Effector memory CD8-positive, alpha-beta T cell (primary cell): Measurements from ENCODE around the gene VTI1A.
A peak's percentile ranks its signal among the peaks of the same experiment; 100 is the strongest.
"Not testable (repeated sequence)": the region's sequence is repeated elsewhere in the genome, so short reads cannot be mapped to it uniquely, and the experiment has no call there.

Experiments
- ATAC-seq: fragments of 150-1000 bp; cut with Tn5 transposase; replicated peaks from 2 replicates; pipeline ENCODE4 v1.10.0; 2021; ENCODE audit warnings: mild to moderate bottlenecking, moderate library complexity
- DNase-seq, 3 experiments: peaks; one replicate each; pipeline ENCODE4 v3.0.0; 2021
- H3K27ac Mint-ChIP-seq, 2 donors: one replicate each; pipeline ENCODE4 v1.8.0; 2022; ENCODE audit warnings: mild to moderate bottlenecking in 2 of 2, mixed read lengths in 2 of 2, moderate library complexity in 2 of 2
- H3K27me3 Mint-ChIP-seq, 2 donors: one replicate each; pipeline ENCODE4 v1.8.0; 2022; ENCODE audit warnings: mixed read lengths in 2 of 2
- H3K36me3 Mint-ChIP-seq: one replicate; pipeline ENCODE4 v1.8.0; 2022; ENCODE audit warnings: mild to moderate bottlenecking, moderate library complexity, mixed read lengths; ENCODE audit not compliant: insufficient read depth
- H3K4me1 Mint-ChIP-seq, 2 donors: one replicate each; pipeline ENCODE4 v1.8.0; 2022; ENCODE audit warnings: low read depth in 2 of 2, mixed read lengths in 2 of 2
- H3K4me3 Mint-ChIP-seq, 2 donors: one replicate each; pipeline ENCODE4 v1.8.0; 2022; ENCODE audit warnings: mild to moderate bottlenecking in 2 of 2, mixed read lengths in 2 of 2, moderate library complexity in 2 of 2
- H3K9me3 Mint-ChIP-seq, 2 donors: one replicate each; pipeline ENCODE4 v1.8.0; 2022; ENCODE audit warnings: mixed read lengths in 2 of 2

VTI1A gene

GRCh38 chr10:112433136-112433535 is 13.9 kb upstream of the VTI1A start:
- ATAC-seq: no peak
- Mint-ChIP-seq H3K27me3 (no peaks in the 10 kb centered on the region), H3K4me3 (no peak overlapping the region), H3K27ac (peak overlapping the region in 1 of 2 donors; percentile 42), H3K36me3 (peaks cover 63% of the 10 kb centered on the region), H3K9me3 (no peaks in the 10 kb centered on the region), H3K4me1 (peaks cover 1 to 16% of the 10 kb centered on the region in 2 donors)
- no peak for DNase-seq

- H3K36me3 Mint-ChIP-seq: peaks cover 63% of the 10 kb centered on the region
- DNase-seq (no peak), ATAC-seq (no peak)
- H3K9me3 Mint-ChIP-seq: no peaks in the 10 kb centered on the region
- H3K4me1 Mint-ChIP-seq: peaks cover 1 to 10% of the 10 kb centered on the region in 2 donors
- peak overlapping the region in 1 of 2 donors; percentile 72 for H3K27ac Mint-ChIP-seq
- no peaks in the 10 kb centered on the region for H3K27me3 Mint-ChIP-seq
- no peak overlapping the region for H3K4me3 Mint-ChIP-seq
Observed at GRCh38 chr10:112434988-112435619, 11.9 kb upstream of the VTI1A start.

- H3K4me3 Mint-ChIP-seq: no peak overlapping the region
- no peak for DNase-seq
- no peak for ATAC-seq
- no peaks in the 10 kb centered on the region for H3K27me3 Mint-ChIP-seq
- peaks cover 7 to 26% of the 10 kb centered on the region in 2 donors for H3K4me1 Mint-ChIP-seq
- no peaks in the 10 kb centered on the region for H3K9me3 Mint-ChIP-seq
- H3K36me3 Mint-ChIP-seq: peaks cover 54% of the 10 kb centered on the region
- H3K27ac Mint-ChIP-seq: no peak overlapping the region
Observed at GRCh38 chr10:112438356-112438755, 8.7 kb upstream of the VTI1A start.

DNA sequence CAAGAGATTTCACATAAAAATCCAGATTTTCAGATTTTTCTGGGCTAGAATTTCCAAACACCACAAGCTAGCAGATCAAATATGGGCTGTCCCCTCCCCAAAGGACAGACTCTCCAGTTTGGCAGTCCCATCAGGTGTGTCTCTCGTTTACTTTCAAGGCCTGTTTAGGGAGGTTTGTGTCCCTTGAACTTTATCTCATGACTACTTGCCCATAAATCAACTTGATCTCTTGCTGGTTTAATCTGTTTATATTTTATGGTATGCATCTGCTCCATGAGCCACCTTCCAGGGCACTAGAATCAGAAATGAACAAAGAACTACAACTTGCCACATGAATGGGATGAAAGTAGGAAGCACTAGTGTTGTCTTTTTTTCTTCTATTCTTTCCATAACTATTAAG is 5.5 kb upstream of the VTI1A start:
- DNase-seq (no peak), ATAC-seq (no peak)
- Mint-ChIP-seq H3K9me3 (no peaks in the 10 kb centered on the region), H3K4me3 (no peak overlapping the region), H3K4me1 (peaks cover 24 to 40% of the 10 kb centered on the region in 2 donors), H3K36me3 (peaks cover 57% of the 10 kb centered on the region), H3K27ac (peak overlapping the region in 1 of 2 donors; percentile 41), H3K27me3 (no peaks in the 10 kb centered on the region)

GRCh38 chr10:112442063-112442462 is 5.0 kb upstream of the VTI1A start:
- Mint-ChIP-seq H3K9me3 (no peaks in the 10 kb centered on the region), H3K4me1 (peaks cover 25 to 40% of the 10 kb centered on the region in 2 donors), H3K27me3 (no peaks in the 10 kb centered on the region), H3K36me3 (peaks cover 60% of the 10 kb centered on the region), H3K27ac (peak overlapping the region in 1 of 2 donors; percentile 41), H3K4me3 (no peak overlapping the region)
- no peak for ATAC-seq
- DNase-seq: no peak

- H3K36me3 Mint-ChIP-seq: peaks cover 50% of the 10 kb centered on the region
- peak overlapping the region; percentile 96 to 97 for H3K27ac Mint-ChIP-seq
- H3K27me3 Mint-ChIP-seq: no peaks in the 10 kb centered on the region
- peaks cover 33 to 62% of the 10 kb centered on the region in 2 donors for H3K4me1 Mint-ChIP-seq
- peak overlapping the region; percentile 91 to 94 for H3K4me3 Mint-ChIP-seq
- no peaks in the 10 kb centered on the region for H3K9me3 Mint-ChIP-seq
- DNase-seq (peak in 1 of 3 experiments; percentile 5), ATAC-seq (no peak)
Observed at GRCh38 chr10:112446055-112446854, 760 bp upstream of the VTI1A start.

GRCh38 chr10:112447620-112447928 is 559 bp downstream of the VTI1A start:
- H3K27me3 Mint-ChIP-seq: no peaks in the 10 kb centered on the region
- no peaks in the 10 kb centered on the region for H3K9me3 Mint-ChIP-seq
- H3K4me1 Mint-ChIP-seq: peaks cover 30 to 53% of the 10 kb centered on the region in 2 donors
- DNase-seq (no peak), ATAC-seq (no peak)
- H3K36me3 Mint-ChIP-seq: peaks cover 42% of the 10 kb centered on the region
- peak overlapping the region; percentile 96 to 97 for H3K27ac Mint-ChIP-seq
- peak overlapping the region; percentile 91 to 94 for H3K4me3 Mint-ChIP-seq

- Mint-ChIP-seq H3K36me3 (peaks cover 39% of the 10 kb centered on the region), H3K27ac (no peak overlapping the region), H3K4me3 (peak overlapping the region; percentile 11 to 94), H3K27me3 (no peaks in the 10 kb centered on the region), H3K9me3 (no peaks in the 10 kb centered on the region), H3K4me1 (peaks cover 28 to 49% of the 10 kb centered on the region in 2 donors)
- DNase-seq (no peak), ATAC-seq (no peak)
Observed at GRCh38 chr10:112448888-112449287, 1.9 kb downstream of the VTI1A start.

GRCh38 chr10:112454910-112455779 is 8.1 kb downstream of the VTI1A start:
- peaks cover 16 to 34% of the 10 kb centered on the region in 2 donors for H3K4me1 Mint-ChIP-seq
- H3K9me3 Mint-ChIP-seq: no peaks in the 10 kb centered on the region
- no peaks in the 10 kb centered on the region for H3K27me3 Mint-ChIP-seq
- DNase-seq: no peak
- H3K36me3 Mint-ChIP-seq: peaks cover 7% of the 10 kb centered on the region
- ATAC-seq: no peak
- H3K27ac Mint-ChIP-seq: no peak overlapping the region
- no peak overlapping the region for H3K4me3 Mint-ChIP-seq

- no peaks in the 10 kb centered on the region for H3K9me3 Mint-ChIP-seq
- no peak for DNase-seq
- H3K27ac Mint-ChIP-seq: no peak overlapping the region
- H3K4me3 Mint-ChIP-seq: no peak overlapping the region
- no peak for ATAC-seq
- H3K36me3 Mint-ChIP-seq: peaks cover 4% of the 10 kb centered on the region
- H3K4me1 Mint-ChIP-seq: peaks cover 11 to 27% of the 10 kb centered on the region in 2 donors
- H3K27me3 Mint-ChIP-seq: no peaks in the 10 kb centered on the region
Observed at GRCh38 chr10:112456533-112456932, 9.5 kb downstream of the VTI1A start.

DNA sequence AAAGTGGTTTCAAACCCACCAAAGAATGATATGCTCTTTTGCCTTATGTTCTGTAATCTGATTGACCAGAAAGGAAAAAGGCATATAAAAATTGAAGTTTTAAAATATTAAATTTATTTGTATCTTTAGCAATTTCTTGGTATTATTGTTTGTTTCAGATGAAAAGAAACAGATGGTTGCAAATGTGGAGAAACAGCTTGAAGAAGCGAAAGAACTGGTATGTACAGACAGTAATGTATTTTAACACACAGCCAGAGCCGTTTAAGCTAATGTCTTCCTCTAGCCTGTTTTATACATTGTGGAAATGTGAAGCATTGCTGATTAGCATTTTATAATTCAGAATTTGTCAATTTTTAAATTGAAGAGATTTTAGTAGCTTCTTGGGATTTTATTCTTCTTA is 13.4 kb downstream of the VTI1A start:
- Mint-ChIP-seq H3K9me3 (no peaks in the 10 kb centered on the region), H3K4me3 (no peak overlapping the region), H3K36me3 (peaks cover 13% of the 10 kb centered on the region), H3K27ac (no peak overlapping the region), H3K4me1 (peaks cover 8 to 17% of the 10 kb centered on the region in 2 donors), H3K27me3 (no peaks in the 10 kb centered on the region)
- ATAC-seq (no peak), DNase-seq (no peak)

DNA sequence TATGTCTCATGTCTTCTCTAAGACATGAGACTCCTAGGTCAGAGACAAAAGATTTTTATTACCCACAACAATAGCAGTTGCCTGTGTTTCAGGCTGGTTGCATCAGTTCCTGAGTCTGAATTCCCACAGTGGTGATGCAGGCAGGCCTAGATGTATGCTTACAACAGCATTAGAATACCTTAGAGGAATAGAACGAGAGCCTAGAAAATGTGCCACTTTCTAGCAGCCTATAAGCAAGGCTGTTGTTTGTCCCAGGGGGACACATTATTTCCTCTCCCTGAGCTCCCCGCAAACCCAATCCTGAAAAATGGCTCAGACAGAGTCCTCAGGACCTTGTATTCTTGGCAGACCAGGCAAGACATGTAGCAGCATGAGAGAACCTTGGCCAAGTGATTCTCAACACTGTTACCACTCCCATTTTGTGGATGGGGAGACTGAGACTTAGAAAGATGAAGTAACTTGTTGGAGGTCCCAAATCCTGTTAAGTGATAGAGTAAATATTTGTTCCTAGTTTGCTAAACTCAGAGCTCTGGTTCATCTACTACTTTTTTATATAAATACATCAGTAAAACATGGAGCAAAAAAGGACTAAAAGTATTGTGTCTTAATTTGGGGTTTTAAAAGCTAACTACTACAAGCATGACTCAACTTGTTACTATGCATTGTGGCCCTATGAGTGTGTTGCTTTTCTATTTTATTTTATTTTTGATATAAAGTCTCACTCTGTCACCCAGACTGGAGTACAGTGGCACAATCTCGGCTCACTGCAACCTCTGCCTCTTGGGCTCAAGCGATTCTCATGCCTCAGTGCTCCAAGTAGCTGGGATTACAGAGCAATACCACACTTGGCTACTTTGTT is 14.2 kb downstream of the VTI1A start:
- Mint-ChIP-seq H3K36me3 (peaks cover 20% of the 10 kb centered on the region), H3K4me1 (peaks cover 4 to 10% of the 10 kb centered on the region in 2 donors), H3K4me3 (no peak overlapping the region), H3K27me3 (no peaks in the 10 kb centered on the region), H3K27ac (peak overlapping the region in 1 of 2 donors; percentile 41), H3K9me3 (no peaks in the 10 kb centered on the region)
- DNase-seq: no peak
- no peak for ATAC-seq

GRCh38 chr10:112464074-112464473 is 17.1 kb downstream of the VTI1A start:
- H3K9me3 Mint-ChIP-seq, H3K27me3 Mint-ChIP-seq, H3K27ac Mint-ChIP-seq, ATAC-seq, DNase-seq, H3K4me1 Mint-ChIP-seq, H3K4me3 Mint-ChIP-seq: not testable (repeated sequence)
- peaks cover 21% of the 10 kb centered on the region for H3K36me3 Mint-ChIP-seq
